Tibial nerve (tissue), 4 donors: ENCODE measurements around the gene MSI2.

Experiments used
- CTCF ChIP-seq, 5 experiments: fragments of 200-600 bp in 3 of 5; fragments of 450-650 bp in 2 of 5; sonication (generic) in 3 of 5; IDR thresholded peaks; one replicate each; pipeline ENCODE4 v1.5.1; 2016 to 2019; ENCODE audit warnings: antibody characterized with exemption in 5 of 5, mild to moderate bottlenecking in 3 of 5, moderate library complexity in 2 of 5
- EP300 ChIP-seq, 2 donors: sonication (generic); formaldehyde crosslinking; IDR thresholded peaks; one replicate each; pipeline ENCODE4 v1.6.1; 2017; ENCODE audit warnings: antibody characterized with exemption in 2 of 2, mild to moderate bottlenecking in 1 of 2
- POLR2A ChIP-seq, 2 donors: fragments of 450-650 bp; IDR thresholded peaks; one replicate each; pipeline ENCODE4 v1.6.1; 2017; ENCODE audit warnings: antibody characterized with exemption in 2 of 2, mild to moderate bottlenecking in 2 of 2, moderate library complexity in 2 of 2

- TF ChIP-seq CTCF (IDR thresholded peaks at IDR 0.05), result no peak
- TF ChIP-seq EP300 (IDR thresholded peaks at IDR 0.05), result no peak
- no peak for TF ChIP-seq POLR2A (IDR thresholded peaks at IDR 0.05)
Observed at GRCh38 chr17:57557416-57557815, 301.1 kb downstream of the MSI2 start.
